ENCODE data around the gene ENO2. TPM values are rescaled to one million over a fixed set of nuclear protein-coding genes. Genes with fewer than 3 reads are reported as not detected.

Gene ENO2
- total RNA-seq, 4 donors from 2014 or later = 0.97 to 6.2 (median 1.8) TPM

DNA sequence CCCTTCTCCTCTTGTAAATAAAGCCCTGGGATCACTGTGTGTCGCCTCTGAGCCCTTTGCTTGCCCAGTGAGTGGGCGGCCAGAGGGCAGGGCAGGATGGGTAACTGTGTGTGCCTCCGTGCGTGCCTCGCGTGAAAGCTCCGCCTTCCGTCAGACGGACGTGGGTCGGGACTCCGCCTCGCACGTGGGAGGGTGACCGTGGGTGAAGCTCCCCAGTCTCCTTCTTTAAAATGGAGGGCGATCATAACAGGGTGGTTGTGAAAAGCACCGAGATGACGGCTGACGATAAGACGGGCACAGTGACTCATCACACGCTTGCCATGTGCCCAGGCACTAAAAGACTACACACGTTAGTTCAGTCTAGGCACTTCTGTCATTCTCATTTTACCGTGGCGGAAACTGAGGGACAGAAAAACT lies 46.9 kb downstream of the ENO2 start:
- no peaks in the 10 kb centered on the region for H3K9me3 ChIP-seq
- H3K4me3 ChIP-seq = peak overlapping the region; percentile 16 to 42 (median 24)
- in situ Hi-C loops (cut with MboI; ENCODE audit: low sequenced_read_pairs in 4 of 4) (no loop called here), intact Hi-C loops (cut with DNase I; ENCODE audit: low total_unique reads) (loop anchor here (1.0 to 5.0 kb wide), 3 partner anchors 17 to 146 kb away; partner anchors contain the start of genes C12orf57, C1RL and SPSB2)
- peaks cover 17 to 24% of the 10 kb centered on the region in 2 donors for H3K4me1 ChIP-seq
- peaks cover 0 to 15% of the 10 kb centered on the region in 2 donors for H3K36me3 ChIP-seq
- DNase-seq = peak in 1 of 2 donors; percentile 74
- H3K27me3 ChIP-seq = no peaks in the 10 kb centered on the region
- TF ChIP-seq, protein P1, sequence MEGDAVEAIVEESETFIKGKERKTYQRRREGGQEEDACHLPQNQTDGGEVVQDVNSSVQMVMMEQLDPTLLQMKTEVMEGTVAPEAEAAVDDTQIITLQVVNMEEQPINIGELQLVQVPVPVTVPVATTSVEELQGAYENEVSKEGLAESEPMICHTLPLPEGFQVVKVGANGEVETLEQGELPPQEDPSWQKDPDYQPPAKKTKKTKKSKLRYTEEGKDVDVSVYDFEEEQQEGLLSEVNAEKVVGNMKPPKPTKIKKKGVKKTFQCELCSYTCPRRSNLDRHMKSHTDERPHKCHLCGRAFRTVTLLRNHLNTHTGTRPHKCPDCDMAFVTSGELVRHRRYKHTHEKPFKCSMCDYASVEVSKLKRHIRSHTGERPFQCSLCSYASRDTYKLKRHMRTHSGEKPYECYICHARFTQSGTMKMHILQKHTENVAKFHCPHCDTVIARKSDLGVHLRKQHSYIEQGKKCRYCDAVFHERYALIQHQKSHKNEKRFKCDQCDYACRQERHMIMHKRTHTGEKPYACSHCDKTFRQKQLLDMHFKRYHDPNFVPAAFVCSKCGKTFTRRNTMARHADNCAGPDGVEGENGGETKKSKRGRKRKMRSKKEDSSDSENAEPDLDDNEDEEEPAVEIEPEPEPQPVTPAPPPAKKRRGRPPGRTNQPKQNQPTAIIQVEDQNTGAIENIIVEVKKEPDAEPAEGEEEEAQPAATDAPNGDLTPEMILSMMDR (IDR thresholded peaks at IDR 0.05 in 4 of 5, conservative IDR thresholded peaks at IDR 0.05 in 1 of 5) = no peak
- peak; percentile 15 to 39 for TF ChIP-seq POLR2A (IDR thresholded peaks at IDR 0.05)
- ATAC-seq = peak; percentile 70 to 71
- peak overlapping the region; percentile 56 to 81 (median 76) for H3K27ac ChIP-seq

- H3K36me3 ChIP-seq = peaks cover 0 to 20% of the 10 kb centered on the region in 2 donors
- peak overlapping the region; percentile 56 to 81 (median 76) for H3K27ac ChIP-seq
- TF ChIP-seq, protein P1 (IDR thresholded peaks at IDR 0.05 in 4 of 5, conservative IDR thresholded peaks at IDR 0.05 in 1 of 5) = peak in 3 of 5 experiments; percentile 22 to 37 (median 30)
- TF ChIP-seq POLR2A (IDR thresholded peaks at IDR 0.05) = no peak
- peaks cover 17 to 24% of the 10 kb centered on the region in 2 donors for H3K4me1 ChIP-seq
- H3K9me3 ChIP-seq = no peaks in the 10 kb centered on the region
- peak overlapping the region; percentile 16 to 42 (median 24) for H3K4me3 ChIP-seq
- in situ Hi-C loops (cut with MboI; ENCODE audit: low sequenced_read_pairs in 4 of 4) (no loop called here), intact Hi-C loops (cut with DNase I; ENCODE audit: low total_unique reads) (loop anchor here (1.0 to 5.0 kb wide), 3 partner anchors 17 to 146 kb away; partner anchors contain the start of genes C12orf57, C1RL and SPSB2)
- H3K27me3 ChIP-seq = no peaks in the 10 kb centered on the region
- ATAC-seq (peak; percentile 21 to 27), DNase-seq (peak in 1 of 2 donors; percentile 57)
Observed at GRCh38 chr12:6961695-6962284, 47.4 kb downstream of the ENO2 start.

DNA sequence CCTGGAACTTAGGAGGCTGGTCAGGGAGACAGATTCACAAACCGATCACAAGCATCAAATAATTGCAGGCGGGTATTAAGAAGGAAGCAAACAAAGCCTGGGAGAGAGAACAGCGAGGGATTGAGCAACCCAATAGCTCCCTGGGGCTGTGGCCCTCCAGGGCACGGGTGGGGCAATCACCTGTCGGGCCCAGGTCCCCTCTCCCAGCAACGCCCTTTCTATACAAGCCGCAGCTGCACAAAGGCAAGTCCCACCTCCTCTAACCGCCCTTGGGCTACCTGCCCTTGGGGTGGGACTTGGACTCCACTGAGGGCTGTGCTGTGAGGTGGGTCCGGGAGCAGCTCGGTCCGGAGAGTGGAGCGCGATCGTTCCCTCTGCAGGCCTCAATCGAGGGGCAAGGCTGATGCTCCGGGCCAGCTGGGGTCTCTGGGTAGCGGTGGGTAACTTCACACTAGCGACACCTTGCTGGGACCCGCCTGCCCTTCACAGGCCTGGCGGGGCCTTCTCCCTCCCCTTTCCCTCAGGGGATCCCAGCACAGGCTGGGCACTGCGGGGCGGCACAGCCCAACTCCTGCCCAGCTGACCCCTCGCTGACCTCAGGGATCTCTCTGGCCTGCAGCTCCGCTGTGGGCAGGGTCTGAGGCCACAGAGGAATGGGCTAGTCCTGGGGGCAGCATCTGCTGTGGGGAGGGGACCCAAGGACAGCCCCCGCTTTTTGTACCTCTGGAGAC lies 48.1 kb downstream of the ENO2 start:
- in situ Hi-C loops (cut with MboI; ENCODE audit: low sequenced_read_pairs in 4 of 4) (no loop called here), intact Hi-C loops (cut with DNase I; ENCODE audit: low total_unique reads) (loop anchor here (5.0 kb wide), 2 partner anchors 90 to 145 kb away; partner anchors contain the start of genes C1RL and SPSB2)
- no peak for ATAC-seq
- Histone ChIP-seq H3K27ac (peak overlapping the region; percentile 56 to 81 (median 76)), H3K27me3 (no peaks in the 10 kb centered on the region), H3K9me3 (no peaks in the 10 kb centered on the region), H3K4me1 (peaks cover 17 to 24% of the 10 kb centered on the region in 2 donors), H3K36me3 (peaks cover 0 to 27% of the 10 kb centered on the region in 2 donors), H3K4me3 (peak overlapping the region in 1 of 4 donors; percentile 42)
- no peak for TF ChIP-seq POLR2A (IDR thresholded peaks at IDR 0.05)
- TF ChIP-seq, protein P1 (IDR thresholded peaks at IDR 0.05 in 4 of 5, conservative IDR thresholded peaks at IDR 0.05 in 1 of 5) = no peak
- DNase-seq = peak in 1 of 2 donors; percentile 19

- peaks cover 17 to 24% of the 10 kb centered on the region in 2 donors for H3K4me1 ChIP-seq
- no peak for ATAC-seq
- peaks cover 0 to 34% of the 10 kb centered on the region in 2 donors for H3K36me3 ChIP-seq
- in situ Hi-C loops (cut with MboI; ENCODE audit: low sequenced_read_pairs in 4 of 4) (no loop called here), intact Hi-C loops (cut with DNase I; ENCODE audit: low total_unique reads) (loop anchor here (5.0 kb wide), 2 partner anchors 91 to 144 kb away; partner anchors contain the start of genes C1RL and SPSB2)
- H3K9me3 ChIP-seq = no peaks in the 10 kb centered on the region
- TF ChIP-seq, protein P1 (IDR thresholded peaks at IDR 0.05 in 4 of 5, conservative IDR thresholded peaks at IDR 0.05 in 1 of 5) = no peak
- TF ChIP-seq POLR2A (IDR thresholded peaks at IDR 0.05) = no peak
- peak overlapping the region in 3 of 4 donors; percentile 76 to 81 (median 77) for H3K27ac ChIP-seq
- no peaks in the 10 kb centered on the region for H3K27me3 ChIP-seq
- DNase-seq = peak in 1 of 2 donors; percentile 14
- H3K4me3 ChIP-seq = no peak overlapping the region
Observed at GRCh38 chr12:6963016-6963731, 48.8 kb downstream of the ENO2 start.

All from gastrocnemius medialis (tissue), 4 donors.